GM12872 (cell line): ENCODE data around the gene IMP4.

Source experiments
- TF ChIP-seq, protein P1 (sequence below): IDR thresholded peaks from 3 replicates; pipeline ENCODE4 v1.5.1; 2011; ENCODE audit warnings: low read depth, mild to moderate bottlenecking, low read length, moderate library complexity; ENCODE audit not compliant: insufficient read depth

The IMP4 gene

GRCh38 chr2:130369311-130369964 is 26.7 kb downstream of the IMP4 start:
- TF ChIP-seq, protein P1, sequence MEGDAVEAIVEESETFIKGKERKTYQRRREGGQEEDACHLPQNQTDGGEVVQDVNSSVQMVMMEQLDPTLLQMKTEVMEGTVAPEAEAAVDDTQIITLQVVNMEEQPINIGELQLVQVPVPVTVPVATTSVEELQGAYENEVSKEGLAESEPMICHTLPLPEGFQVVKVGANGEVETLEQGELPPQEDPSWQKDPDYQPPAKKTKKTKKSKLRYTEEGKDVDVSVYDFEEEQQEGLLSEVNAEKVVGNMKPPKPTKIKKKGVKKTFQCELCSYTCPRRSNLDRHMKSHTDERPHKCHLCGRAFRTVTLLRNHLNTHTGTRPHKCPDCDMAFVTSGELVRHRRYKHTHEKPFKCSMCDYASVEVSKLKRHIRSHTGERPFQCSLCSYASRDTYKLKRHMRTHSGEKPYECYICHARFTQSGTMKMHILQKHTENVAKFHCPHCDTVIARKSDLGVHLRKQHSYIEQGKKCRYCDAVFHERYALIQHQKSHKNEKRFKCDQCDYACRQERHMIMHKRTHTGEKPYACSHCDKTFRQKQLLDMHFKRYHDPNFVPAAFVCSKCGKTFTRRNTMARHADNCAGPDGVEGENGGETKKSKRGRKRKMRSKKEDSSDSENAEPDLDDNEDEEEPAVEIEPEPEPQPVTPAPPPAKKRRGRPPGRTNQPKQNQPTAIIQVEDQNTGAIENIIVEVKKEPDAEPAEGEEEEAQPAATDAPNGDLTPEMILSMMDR = no peak

DNA sequence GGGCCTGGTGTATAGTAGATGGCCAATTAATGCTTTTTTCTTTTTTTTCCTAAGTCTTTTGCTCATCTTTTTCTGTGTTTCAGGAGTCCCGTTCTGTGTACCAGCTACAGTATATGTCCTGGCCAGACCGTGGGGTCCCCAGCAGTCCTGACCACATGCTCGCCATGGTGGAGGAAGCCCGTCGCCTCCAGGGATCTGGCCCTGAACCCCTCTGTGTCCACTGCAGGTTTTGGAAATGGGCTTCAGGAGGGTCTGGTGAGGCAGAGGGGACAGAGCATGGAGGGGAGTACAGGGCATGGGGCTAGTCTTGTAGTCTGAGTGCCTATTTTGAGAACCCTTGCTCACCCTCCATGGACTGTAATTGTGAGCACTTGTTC is 27.3 kb downstream of the IMP4 start:
- TF ChIP-seq, protein P1 = no peak

GRCh38 chr2:130370490-130370889 is 27.8 kb downstream of the IMP4 start:
- TF ChIP-seq, protein P1 = no peak

DNA sequence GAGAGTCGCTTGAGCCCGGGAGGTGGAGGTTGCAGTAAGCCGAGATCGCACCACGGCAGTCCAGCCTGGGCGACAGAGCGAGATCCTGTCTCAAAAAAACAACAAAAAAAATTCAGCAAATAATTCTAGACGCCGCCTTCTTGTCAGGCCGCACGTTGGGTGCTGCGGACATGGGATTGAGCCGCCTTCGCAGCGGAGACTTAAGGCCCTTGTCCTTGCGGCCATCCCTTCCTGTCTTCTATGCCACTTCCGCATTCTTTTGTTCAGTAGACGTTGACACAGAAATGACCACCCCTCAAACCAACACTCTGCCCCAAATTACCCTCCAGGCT is 29.0 kb downstream of the IMP4 start:
- TF ChIP-seq, protein P1 = no peak

GRCh38 chr2:130372055-130372832 is 29.5 kb downstream of the IMP4 start:
- TF ChIP-seq, protein P1 = peak; percentile 83

DNA sequence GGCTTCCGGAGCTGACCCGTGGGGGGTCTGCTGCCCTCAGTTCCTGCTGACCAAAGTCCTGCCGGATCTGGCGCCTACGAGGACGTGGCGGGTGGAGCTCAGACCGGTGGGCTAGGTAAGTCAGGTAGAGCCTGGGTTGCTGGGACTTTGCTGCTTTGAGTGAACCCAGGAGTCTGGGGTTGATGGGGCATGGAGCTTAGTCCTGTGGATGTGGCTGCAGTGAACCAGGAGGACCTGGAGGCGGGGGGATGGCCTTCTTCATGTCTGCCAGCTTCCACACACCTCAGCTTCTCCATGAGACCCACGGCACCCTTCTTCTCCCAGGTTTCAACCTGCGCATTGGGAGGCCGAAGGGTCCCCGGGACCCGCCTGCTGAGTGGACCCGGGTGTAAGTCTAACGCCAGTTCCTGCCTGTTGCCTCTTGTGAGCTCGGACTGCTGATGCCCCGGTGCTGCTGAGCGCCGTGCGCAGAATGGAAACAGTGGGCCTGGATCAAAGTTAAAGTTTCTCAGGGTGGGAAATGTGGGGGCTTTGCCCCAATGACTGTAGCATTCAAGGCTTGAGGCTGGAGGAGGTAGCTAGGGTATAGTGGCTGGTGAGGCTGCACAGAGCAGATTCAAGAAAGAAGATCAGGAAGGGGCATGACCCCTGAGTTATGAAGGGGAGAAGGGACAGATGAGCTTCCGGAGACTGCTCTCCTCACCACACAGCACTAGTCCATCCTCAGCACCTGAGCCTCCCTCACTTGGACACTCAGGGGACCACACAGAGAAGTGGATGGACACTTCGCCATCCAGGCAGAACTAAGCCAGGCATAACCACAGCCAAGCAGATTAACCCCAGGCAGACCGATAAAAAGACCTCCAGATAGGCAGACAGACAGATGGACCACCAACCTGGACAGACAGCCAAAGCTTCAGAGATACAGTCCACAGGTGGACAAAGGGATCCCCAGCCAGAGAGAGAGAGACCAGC is 30.4 kb downstream of the IMP4 start:
- TF ChIP-seq, protein P1 = no peak

- TF ChIP-seq, protein P1 = no peak
Measured at GRCh38 chr2:130373808-130374365, 31.2 kb downstream of the IMP4 start.
